Brain pericyte (primary cell): Measurements from ENCODE around the gene F2RL3.
"Not testable (repeated sequence)": the region's sequence is repeated elsewhere in the genome, so short reads cannot be mapped to it uniquely, and the experiment has no call there.

Experiments used
- DNase-seq: peaks from one replicate; pipeline ENCODE4 v3.0.0-alpha.2; 2012; ENCODE audit warnings: low read depth, low spot score

F2RL3 gene

GRCh38 chr19:16921766-16922591 is 33.2 kb downstream of the F2RL3 start:
- no peak for DNase-seq

DNA sequence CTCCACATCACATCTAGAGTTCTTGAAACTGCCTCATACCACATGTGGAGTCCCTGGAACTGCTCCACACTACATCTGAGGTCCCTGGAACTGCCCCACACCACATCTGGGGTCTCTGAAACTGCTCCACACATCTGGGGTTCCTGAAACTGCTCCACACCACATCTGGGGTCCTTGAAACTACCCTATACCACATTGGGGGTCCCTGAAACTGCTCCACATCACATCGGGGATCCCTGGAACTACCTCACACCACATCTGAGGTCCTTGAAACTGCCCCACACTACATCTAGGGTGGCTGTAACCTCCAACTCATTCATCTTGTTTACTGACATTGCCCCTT is 33.8 kb downstream of the F2RL3 start:
- DNase-seq, result no peak

DNA sequence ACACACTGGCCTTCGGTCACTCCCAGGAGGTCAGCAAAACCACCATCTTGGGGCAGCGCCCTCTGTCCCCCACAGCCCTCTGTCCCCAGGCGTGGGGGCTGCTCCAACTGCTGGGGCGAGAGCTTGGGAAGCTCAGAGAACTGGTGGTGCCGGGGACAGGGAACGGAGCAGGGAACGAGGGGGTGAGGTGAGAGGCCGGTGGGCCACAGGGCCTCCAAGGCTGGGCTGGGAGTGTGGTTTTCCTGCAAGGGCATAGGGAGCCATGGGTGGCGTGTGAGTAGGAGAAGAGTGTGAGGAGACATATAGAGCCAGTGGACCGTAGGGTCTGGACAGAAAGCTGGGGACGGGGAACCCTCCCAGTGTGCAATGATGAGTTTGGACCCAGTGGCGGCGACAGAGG is 34.1 kb downstream of the F2RL3 start:
- DNase-seq, result no peak

GRCh38 chr19:16927883-16928282 is 39.1 kb downstream of the F2RL3 start:
- DNase-seq, result no peak

- DNase-seq, result no peak
Measured at GRCh38 chr19:16928351-16928750, 39.6 kb downstream of the F2RL3 start.

GRCh38 chr19:16928916-16929315 is 40.1 kb downstream of the F2RL3 start:
- no peak for DNase-seq

DNA sequence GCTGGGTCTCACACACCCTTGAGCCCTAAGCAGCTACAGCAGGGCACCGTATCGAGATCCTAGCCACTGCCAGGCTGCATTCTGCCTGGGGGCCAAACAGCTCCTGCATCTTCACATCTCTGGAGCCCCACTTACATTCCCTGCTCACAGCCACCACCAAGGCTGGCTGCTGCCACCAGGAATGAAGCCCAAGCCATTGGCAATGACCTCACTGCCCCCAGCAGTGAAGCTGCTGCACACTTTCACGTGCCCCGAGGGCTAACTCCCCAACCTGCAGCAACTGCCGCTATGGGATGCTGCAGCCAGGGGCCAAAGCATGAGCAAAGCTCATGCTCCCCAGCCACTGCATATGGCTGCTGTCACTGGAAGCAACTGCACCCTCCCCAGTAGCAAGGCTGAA is 42.0 kb downstream of the F2RL3 start:
- DNase-seq, result no peak

- no peak for DNase-seq
Measured at GRCh38 chr19:16931306-16931705, 42.5 kb downstream of the F2RL3 start.

DNA sequence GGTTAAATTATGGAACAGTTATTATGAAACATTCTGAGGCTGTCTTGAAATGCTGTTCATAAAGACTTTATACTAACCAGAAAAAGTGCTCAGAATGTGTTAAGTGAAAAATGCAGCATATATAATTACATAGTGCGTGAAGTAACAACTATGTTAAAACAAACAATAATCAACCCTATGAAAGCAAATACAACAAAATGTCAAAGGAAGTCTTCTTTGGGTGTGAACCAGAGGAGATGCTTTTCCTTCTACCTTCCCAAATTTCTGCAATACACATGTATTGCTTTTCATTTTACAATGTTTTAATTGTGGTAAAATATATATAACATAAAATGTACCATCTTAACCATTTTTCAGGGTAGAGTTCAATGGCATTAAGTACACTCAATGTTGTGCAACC is 45.7 kb downstream of the F2RL3 start:
- DNase-seq, result no peak

DNA sequence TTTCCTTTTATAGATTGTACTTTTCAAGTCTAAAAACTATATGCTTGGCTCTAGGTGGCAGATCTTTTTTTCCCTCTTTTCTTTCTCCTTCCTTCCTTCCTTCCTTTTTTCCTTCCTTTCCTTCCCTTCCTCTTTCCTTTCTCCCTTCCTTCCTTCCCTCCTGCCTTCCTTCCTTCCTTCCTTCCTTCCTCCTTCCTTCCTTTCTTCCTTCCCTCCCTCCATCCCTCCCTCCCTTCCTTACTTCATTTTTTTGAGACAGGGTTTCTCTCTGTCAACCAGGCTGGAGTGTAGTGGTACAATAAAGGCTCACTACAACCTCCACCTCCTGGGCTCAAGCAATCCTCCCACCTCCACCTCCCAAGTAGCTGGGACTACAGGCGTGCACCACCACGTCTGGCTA is 48.1 kb downstream of the F2RL3 start:
- no peak for DNase-seq

DNA sequence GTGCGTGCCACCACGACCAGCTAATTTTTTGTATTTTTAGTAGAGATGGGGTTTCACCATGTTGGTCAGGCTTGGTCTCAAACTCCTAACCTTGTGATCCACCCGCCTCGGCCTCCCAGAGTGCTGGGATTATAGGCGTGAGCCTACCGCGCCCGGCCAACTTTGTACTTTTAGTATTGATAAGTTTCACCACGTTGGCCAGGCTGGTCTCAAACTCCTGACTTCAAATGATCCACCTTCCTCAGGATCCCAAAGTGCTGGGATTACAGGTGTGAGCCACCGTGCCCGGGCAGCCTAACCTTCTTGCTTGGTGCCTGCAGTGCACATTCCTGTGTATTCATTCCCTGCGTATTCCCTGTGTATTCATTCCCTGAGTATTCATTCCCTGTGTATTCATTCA is 49.0 kb downstream of the F2RL3 start:
- DNase-seq, result not testable (repeated sequence)

DNA sequence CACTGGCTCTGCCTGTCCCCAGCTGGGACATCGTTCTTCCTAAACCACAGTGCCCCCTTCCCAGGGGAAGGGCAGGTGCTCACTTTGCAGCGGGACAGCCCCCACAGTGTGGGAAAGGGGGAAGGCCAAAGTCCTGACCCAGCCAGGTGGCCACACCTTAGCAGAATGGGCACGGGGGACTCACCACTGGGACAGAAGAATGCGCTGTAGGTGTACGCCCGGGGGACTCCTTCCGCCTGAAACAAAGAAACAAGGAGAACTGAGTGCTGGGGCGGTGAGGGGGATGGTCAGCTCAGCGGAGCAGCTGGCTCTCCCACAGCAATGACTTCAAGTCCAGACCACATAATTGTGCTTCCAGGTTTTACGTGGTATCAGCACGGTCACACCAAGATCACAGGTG is 49.4 kb downstream of the F2RL3 start:
- no peak for DNase-seq

- DNase-seq, result not testable (repeated sequence)
Measured at GRCh38 chr19:16940063-16940462, 51.3 kb downstream of the F2RL3 start.

- no peak for DNase-seq
Measured at GRCh38 chr19:16940626-16941025, 51.8 kb downstream of the F2RL3 start.
